HG03575 (cell line): Measurements from ENCODE around the gene ARHGAP9.
"Not testable (repeated sequence)": the region's sequence is repeated elsewhere in the genome, so short reads cannot be mapped to it uniquely, and the experiment has no call there.

Source experiments
- ATAC-seq: cut with Tn5 transposase; IDR thresholded peaks from one replicate; pipeline ENCODE4 v1.9.1; 2021; ENCODE audit not compliant: unreplicated experiment, insufficient number of reproducible peaks, low FRiP score; ENCODE audit errors: extremely low read depth

ARHGAP9 gene

DNA sequence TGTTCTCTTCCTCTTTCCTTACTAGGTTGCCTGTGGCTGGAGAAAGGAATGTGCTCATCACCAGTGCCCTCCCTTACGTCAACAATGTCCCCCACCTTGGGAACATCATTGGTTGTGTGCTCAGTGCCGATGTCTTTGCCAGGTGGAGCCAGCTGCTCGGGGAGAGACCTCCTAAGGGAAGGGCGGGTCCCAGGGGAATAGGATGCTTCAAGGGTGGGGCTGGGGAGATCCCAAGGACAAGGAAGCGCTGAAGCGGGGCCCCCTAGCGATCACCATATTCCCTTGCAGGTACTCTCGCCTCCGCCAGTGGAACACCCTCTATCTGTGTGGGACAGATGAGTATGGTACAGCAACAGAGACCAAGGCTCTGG lies 18.5 kb upstream of the ARHGAP9 start:
- no peak for ATAC-seq

GRCh38 chr12:57497223-57498131 lies 17.8 kb upstream of the ARHGAP9 start:
- ATAC-seq, result no peak

- no peak for ATAC-seq
Measured at GRCh38 chr12:57496822-57497221, 17.2 kb upstream of the ARHGAP9 start.

GRCh38 chr12:57495051-57495701 lies 15.5 kb upstream of the ARHGAP9 start:
- not testable (repeated sequence) for ATAC-seq

DNA sequence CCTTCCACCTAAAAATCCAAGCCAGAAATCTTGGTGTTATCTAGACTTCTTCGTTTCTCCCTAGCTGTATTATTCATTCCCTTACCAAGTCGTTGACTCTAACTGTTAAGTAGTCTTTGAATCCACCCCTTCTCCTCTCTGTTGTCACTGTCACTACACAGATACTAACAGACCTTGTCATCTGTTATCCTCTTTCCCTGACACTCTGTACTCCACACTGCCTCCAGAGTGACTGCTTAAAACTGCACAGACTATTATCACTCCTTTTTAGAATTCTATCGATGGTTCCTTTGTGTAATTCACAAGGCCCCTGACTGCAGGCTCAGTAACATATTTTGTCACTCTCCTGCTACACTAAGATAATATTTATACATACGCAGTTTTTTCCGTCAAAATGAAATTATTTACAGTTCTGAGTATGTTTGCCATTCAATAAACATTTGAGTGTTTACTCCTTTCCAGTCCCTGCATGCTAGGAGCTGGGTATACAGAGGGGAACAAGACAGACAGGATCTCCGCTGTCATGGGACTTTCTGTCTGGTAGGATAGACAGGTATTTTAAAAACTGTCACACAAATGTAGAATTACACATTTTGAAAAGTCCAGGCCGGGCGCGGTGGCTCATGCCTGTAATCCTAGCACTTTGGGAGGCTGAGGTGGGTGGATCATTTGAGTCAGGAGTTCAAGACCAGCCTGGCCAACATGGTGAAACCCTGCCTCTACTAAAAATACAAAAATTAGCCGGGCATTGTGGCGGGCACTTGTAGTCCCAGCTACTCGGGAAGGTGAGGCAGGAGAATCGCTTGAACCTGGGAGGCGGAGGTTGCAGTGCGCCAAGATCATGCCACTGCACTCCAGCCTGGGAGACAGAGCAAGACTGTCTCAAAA lies 12.0 kb upstream of the ARHGAP9 start:
- ATAC-seq, result no peak

DNA sequence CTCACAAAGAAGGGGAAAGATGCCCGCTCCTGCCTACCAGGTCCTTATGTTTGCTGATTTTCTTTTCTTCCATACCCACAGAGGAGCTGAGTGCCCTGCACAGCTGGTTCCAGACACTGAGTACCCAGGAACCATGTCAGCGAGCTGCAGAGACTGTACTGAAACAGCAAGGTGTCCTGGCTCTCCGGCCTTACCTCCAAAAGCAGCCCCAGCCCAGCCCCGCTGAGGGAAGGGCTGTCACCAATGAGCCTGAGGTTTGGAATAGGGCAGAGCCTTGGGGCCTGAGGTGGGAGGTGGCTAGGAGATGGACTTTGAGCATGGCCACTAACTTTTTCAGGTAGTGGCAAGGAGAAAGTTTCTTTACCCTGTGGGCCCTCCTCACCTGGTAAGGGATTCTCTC lies 10.5 kb upstream of the ARHGAP9 start:
- ATAC-seq, result no peak

DNA sequence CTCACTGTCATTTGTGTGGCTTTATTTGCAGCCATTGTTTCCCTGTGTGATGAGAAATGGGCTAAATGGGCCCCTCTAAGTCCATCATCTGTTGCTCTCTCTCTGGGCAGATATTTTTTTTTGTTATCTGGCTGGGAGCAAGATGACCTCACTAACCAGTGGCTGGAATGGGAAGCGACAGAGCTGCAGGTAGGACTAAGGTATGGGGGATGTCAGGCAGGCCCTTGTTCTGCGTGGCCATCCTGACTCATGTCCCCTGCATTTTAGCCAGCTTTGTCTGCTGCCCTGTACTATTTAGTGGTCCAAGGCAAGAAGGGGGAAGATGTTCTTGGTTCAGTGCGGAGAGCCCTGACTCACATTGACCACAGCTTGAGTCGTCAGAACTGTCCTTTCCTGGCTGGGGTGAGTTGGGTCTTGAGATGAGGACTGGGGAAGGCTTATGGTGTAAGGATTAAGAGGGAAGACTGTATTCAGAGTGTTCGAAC lies 9.5 kb upstream of the ARHGAP9 start:
- ATAC-seq, result no peak

GRCh38 chr12:57488402-57489156 lies 8.9 kb upstream of the ARHGAP9 start:
- no peak for ATAC-seq

GRCh38 chr12:57487597-57488401 lies 8.1 kb upstream of the ARHGAP9 start, which contains the start of gene MARS1:
Gene MARS1, plus strand, starts transcription at chr12:57488068. Its CDS starts 23 bp downstream, at chr12:57488091.
- ATAC-seq, result peak; percentile 98

DNA sequence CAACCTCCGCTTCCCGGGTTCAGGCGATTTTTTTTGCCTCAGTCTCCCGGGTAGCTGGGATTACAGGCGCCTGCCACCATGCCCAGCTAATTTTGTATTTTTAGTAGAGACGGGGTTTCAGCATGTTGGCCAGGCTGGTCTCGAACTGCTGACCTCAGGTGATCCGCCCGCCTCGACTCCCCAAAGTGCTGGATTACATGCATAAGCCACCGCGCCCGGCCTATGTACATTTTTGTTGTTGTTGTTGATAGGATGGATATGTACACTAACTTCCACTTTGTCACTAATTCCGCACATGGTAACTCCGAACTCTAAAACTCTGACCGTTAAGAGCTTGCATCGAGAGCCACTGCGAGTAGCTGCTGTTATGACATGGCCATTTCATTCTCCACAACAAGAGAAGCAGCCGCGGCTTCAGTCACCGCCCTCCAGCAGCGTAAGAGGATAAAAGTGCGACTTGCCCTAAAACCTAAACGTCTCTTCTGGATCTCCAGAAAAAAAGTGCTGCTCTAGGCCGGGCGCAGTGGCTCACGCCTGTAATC lies 7.5 kb upstream of the ARHGAP9 start:
- no peak for ATAC-seq

GRCh38 chr12:57485695-57486094 lies 6.0 kb upstream of the ARHGAP9 start:
- ATAC-seq, result no peak

DNA sequence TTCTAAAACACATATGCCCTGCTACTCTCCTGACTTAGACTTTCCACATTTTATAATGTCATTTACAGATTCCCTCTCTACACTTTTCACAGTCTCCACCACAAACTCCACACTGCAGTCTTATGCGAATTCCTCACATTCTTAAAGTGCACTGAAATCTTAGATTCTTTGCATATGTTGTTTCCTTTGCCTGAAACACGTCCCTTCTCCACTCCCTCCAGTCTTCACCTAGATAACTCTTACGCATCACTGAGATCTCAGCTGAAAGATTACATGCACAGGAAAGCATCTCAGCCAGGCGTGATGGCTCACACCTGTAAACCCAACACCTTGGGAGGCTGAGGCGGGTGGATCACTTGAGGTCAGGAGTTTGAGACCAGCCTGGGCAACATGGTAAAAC lies 3.8 kb upstream of the ARHGAP9 start:
- no peak for ATAC-seq

DNA sequence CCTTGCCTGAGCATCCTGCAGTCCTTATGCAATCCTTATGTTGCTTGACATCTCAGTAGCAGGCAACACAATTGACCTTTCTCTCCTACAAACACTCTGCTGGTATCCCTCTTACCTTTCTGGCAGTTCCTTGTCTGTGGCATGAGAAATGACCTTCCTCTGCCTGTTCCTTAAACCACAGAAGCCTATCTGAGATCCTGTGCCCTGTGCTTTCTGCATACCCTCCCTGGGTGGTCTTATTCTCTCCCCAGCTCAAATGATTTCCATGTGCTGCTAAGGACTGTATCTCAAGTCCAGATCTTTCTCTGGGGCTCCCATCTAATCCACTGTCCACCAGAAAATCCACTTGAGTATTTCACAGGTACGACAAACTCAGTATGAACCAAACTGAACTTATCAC lies 2.0 kb upstream of the ARHGAP9 start:
- ATAC-seq, result no peak

GRCh38 chr12:57479043-57479375 lies 657 bp downstream of the ARHGAP9 start:
- no peak for ATAC-seq

DNA sequence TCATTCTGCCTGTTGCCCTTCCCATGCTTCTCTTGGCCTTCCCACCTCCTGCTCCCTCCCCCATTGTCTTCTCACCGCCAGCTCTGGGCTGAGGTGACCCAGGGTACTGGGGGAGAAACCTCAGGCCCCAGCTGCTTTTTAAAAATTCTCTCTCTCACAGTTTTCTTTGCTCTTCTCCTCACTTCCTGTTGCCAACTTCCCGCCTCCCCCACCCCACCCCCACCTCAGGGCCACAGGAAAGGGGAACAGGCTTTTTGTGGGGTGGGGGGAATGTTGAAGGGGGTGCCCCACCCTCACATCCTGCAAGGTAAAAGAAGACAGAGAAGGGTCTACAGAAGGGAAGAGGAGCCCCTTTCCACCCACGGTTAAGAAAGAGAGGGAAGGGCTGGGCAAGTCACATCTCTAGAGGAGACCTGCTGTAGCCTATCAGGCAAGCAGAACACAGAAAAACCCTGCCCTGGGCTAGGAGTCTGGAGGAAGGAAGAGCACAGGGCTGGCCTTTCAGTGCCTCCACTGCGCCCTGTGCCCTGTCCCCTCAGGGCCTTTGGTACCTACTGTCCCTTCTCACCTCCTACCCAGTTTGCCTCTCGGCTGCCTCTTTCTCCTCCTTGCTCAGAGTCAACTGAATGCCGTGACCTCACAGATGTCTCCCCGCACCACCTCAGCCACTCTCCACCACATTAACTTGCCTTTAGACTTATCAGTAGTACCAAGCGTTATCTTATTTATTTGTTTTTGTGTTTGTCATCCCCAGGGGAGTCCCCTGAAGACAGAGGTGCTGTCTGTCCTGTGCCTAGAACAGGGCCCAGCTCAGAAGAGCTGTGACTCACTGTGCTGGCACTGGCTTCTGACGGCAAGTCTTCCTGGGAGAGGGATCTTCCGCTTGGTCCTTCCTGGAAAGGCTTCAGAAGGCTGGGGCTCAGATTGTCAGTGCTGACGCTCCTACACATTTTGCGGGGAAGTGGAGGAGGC lies 1.7 kb downstream of the ARHGAP9 start:
- ATAC-seq, result no peak

- no peak for ATAC-seq
Measured at GRCh38 chr12:57476993-57477709, 2.5 kb downstream of the ARHGAP9 start.
